COLO829 (cell line): Measurements from ENCODE around the gene LRIG1.

Experiments
- DNase-seq: peaks from one replicate; pipeline ENCODE4 v3.0.0; 2012; ENCODE audit warnings: low spot score

Gene LRIG1

GRCh38 chr3:66386011-66386924 lies 114.6 kb downstream of the LRIG1 start:
- DNase-seq = no peak

GRCh38 chr3:66385066-66385465 lies 115.8 kb downstream of the LRIG1 start:
- no peak for DNase-seq

GRCh38 chr3:66383998-66384745 lies 116.7 kb downstream of the LRIG1 start:
- no peak for DNase-seq

DNA sequence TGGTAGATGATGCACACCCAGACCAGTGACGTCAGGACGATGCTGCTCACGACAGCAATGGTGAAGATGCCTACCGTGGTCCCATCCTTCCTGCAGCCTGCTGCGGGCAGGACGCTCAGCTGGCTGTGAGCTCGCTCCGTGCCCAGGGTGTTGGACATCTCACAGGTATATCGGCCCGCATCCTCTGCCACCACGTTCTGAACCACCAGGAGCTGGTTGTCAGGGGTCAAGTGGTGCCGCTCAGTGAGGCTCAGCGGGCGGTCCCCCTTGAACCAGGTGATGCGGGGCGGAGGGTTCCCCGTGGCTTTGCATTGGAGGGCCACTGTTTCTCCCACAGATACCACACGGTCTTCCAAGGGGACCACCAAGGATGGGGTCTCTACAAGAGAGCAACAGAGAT lies 117.8 kb downstream of the LRIG1 start:
- DNase-seq = no peak

DNA sequence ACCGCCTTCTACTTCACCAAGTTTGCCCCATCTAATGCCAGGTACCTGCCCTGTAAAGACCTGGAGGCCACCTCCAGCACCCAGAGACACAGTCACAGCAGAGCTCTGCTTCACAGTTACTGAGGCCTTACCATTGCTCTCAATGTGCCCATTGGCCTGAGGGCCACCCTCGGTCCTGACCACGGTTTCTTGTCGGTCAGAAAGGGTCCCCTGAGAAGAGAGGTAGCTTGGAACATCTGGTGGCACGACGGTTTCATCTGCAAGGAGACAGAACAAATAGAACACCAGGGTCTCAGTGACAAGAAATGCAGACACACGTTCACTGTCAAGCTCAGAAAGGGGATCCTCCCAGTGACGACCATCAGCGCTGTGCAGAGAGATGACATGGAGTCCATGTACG lies 118.7 kb downstream of the LRIG1 start:
- DNase-seq = no peak

DNA sequence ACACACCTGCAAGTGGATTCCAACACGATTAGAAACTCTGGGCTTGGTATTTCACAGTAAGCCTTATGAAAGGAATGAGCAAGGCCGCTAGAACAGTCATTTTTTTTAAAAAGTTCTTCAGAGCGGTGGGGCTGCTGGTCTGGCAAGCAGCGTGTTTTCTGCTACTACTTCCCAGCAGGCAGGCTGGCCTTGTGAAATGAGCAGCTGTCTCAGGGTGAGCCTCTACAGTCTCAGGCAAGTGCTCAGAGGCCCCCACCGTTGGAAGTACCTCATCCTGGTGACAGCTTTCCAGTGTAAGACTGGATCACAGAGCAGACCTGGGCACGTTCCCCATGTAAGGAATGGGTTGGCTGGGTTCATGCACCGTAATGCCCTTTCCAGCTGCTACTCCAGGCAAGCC lies 119.2 kb downstream of the LRIG1 start:
- no peak for DNase-seq

- no peak for DNase-seq
These were observed 120.5 kb downstream of the LRIG1 start for GRCh38 chr3:66380200-66380932.

DNA sequence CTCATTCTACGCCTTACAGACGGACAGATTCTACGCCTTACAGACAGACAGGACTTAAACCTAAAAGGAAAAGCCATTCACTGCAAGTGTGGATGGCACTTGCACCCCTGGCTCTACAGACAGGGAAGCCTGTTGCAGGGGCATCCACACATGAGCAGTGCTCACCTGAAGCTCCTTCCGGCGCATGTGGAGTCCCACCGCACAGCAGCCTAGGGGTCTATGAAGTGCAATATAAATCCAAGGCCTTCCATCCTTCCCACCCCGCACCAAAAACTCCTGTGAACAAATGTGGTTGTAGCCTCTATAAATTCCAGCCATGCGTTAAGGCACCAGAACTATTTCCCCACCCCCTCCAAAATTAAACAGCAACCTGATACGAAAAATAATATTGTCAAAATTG lies 121.3 kb downstream of the LRIG1 start:
- no peak for DNase-seq

DNA sequence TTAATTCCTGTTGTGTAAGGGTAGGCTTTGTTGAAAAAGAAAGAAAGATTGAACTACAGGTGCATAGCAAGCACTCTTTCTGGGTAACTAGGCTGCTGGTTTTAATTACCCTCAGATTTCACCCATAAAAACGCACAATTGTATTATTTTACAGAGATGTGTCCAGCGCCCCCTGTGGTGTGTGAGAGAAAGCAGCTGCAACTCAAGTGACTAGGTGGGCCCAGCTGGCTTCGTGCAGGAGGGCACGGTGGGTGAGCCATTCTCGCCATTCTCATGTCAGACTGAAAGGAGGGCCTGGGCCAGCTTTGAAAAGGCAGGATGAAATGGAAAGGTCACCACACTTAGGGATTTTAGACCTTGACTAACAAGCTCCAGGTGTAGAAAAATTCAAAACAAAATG lies 122.6 kb downstream of the LRIG1 start:
- peak; percentile 46 for DNase-seq

GRCh38 chr3:66377800-66378199 lies 123.0 kb downstream of the LRIG1 start:
- DNase-seq = no peak

- DNase-seq = peak; percentile 94
These were observed 124.3 kb downstream of the LRIG1 start for GRCh38 chr3:66376568-66376967.

GRCh38 chr3:66372681-66373350 lies 128.0 kb downstream of the LRIG1 start:
- no peak for DNase-seq

DNA sequence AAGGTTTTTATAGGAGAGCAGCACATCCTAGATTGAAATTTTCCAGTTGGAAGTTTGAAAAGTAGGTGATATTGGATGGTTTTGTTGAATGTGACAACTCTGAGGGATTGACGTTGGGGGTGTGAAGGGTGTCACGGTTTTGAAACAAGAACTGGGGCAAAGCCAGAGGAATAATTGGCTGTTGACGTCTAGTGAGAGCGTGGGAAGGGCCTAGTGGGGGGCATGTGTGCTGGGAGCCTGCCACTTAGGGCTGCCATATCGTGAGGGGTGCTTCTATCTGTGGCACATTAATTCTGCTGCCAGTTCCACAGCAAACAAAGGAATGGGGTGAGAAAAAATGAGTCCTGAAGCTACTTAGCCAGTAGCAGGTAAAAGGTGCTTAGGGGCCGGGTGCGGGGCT lies 129.4 kb downstream of the LRIG1 start:
- DNase-seq = no peak

DNA sequence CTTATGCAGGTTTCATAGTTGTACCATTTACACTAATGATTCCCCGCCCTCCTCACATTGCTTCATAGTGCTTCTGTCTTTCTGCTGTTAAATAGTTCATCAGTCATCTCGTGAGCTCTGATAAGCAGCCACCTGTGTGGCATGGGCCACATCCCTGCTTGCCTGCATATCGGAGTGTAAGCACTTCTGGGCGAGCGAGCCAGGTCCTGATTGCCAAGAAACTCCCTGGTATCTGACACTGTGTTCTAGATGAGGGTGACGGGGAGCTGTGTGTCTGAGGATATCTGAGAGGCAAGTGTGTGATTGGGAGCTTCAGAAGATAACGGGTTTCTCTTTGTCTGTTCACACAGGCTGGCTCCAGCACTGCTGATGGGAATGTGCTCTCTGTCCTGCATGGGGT lies 130.6 kb downstream of the LRIG1 start:
- DNase-seq = no peak

DNA sequence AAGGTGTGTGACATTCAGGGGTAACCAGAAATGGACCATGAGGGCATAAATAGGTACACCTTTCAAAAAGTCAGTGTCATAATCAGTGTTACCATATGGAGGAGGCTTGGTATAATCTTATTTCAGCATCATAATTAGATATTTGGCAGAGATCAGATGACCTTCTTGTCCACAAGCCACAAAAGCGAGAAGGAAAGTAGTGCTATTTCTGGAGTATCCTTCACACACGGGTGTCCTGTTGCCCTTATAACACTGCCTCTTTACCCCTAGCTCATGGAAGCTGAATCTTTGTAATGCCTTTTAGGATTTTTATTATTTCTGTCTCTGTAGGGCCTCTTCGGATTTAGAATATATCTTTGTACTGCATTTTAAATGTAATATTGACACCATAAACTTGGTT lies 132.8 kb downstream of the LRIG1 start:
- no peak for DNase-seq

DNA sequence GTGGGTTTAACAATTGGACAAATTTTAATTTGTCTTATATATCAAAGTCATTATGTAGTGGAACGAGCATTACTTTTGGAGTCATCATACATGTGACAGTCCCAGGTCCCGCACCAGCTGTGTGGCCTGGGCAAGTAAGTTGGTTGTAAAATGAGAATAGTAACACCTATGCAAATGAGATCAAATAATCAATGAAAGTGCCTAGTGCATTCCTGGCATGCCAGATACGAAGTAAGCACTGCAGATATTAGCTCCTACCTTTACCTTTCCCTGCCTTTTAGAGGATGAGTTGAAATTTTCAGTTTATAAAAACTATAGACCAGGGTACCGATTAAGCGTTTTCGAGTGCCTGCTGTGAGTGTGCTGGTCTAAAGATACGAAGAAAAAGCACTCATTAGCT lies 134.1 kb downstream of the LRIG1 start:
- DNase-seq = no peak

DNA sequence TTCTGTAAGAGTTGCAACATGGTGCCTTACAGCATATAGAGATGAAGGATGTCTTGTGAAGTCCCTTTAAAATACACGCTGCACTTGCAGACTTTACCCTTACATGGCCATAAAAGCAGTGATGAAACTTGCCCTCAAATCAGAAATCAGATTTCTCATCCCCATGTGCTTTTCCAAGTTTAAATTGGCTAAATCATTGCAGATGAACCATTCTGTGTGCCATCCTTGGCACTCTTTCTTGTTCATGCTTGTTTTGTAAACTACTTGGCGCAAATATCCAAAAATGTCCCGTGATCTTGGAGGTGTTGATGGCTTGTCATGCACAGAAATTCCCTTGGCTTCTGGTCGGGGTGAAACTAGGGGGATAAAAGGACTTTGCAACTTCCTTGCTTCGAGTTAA lies 135.7 kb downstream of the LRIG1 start:
- DNase-seq = no peak

- DNase-seq = no peak
These were observed 137.7 kb downstream of the LRIG1 start for GRCh38 chr3:66363148-66363547.

- no peak for DNase-seq
These were observed 138.3 kb downstream of the LRIG1 start for GRCh38 chr3:66362541-66362941.

- no peak for DNase-seq
These were observed 139.5 kb downstream of the LRIG1 start for GRCh38 chr3:66361356-66361755.

DNA sequence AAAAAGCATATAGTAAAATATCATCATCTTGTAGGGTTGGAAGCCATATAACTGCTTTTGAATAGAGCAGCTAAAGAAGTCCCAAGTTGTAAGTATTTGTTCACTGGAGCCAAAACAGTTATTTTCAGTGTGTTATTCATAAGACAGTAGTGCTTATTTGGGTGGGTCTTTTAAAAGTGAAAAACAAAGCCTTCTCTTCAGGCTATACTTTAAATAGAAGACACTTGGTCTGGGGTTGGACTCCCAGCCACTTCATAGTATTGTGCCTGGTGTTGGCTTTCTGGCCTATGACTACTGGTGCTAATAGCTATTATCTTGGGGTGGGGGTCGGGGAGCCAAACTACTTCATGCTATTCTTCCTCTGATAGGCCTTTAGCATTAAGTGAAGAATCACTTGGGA lies 144.8 kb downstream of the LRIG1 start:
- no peak for DNase-seq

- DNase-seq = no peak
These were observed 145.4 kb downstream of the LRIG1 start for GRCh38 chr3:66355394-66355793.
